OCI-LY3 (cell line): ENCODE results near the gene TPSD1.

Experiments
- H2AFZ ChIP-seq: fragments of 200-600, 300-600 bp; shearing (Covaris generic); 2 replicates; pipeline ENCODE4 v1.6.0; 2014; ENCODE audit warnings: antibody characterized with exemption, low read depth, low read length
- H3K27ac ChIP-seq: fragments of 200-600, 300-600 bp; sonication (generic); 2 replicates; pipeline ENCODE4 v1.5.1; 2014; ENCODE audit warnings: mild to moderate bottlenecking, low read length, moderate library complexity, mixed read lengths
- H3K27me3 ChIP-seq: fragments of 200-600, 300-600 bp; sonication (generic); 2 replicates; pipeline ENCODE4 v1.6.1; 2014; ENCODE audit warnings: low read depth, low read length, mixed read lengths
- H3K36me3 ChIP-seq: fragments of 200-600, 300-600 bp; sonication (generic); replicated peaks from 2 replicates; pipeline ENCODE3; 2014; ENCODE audit warnings: low read depth, low read length, mixed read lengths
- H3K4me1 ChIP-seq: fragments of 300-600, 200-600 bp; sonication (generic); 2 replicates; pipeline ENCODE4 v1.6.1; 2014; ENCODE audit warnings: low read length, mixed read lengths
- H3K4me2 ChIP-seq: fragments of 200-600, 300-600 bp; sonication (generic); 2 replicates; pipeline ENCODE4 v1.6.1; 2014; ENCODE audit warnings: low read length, mixed read lengths
- H3K4me3 ChIP-seq: fragments of 300-600, 200-600 bp; sonication (generic); 2 replicates; pipeline ENCODE4 v1.5.1; 2014; ENCODE audit warnings: antibody characterized with exemption, mild to moderate bottlenecking, low read length, moderate library complexity
- H3K79me2 ChIP-seq: fragments of 300-600, 200-600 bp; shearing (Covaris generic); 2 replicates; pipeline ENCODE4 v1.6.1; 2014; ENCODE audit warnings: mild to moderate bottlenecking, low read length, mixed read lengths
- H3K9ac ChIP-seq: fragments of 300-600, 200-600 bp; shearing (Covaris generic); 2 replicates; pipeline ENCODE4 v1.6.0; 2014; ENCODE audit warnings: mild to moderate bottlenecking, low read length, moderate library complexity
- H3K9me3 ChIP-seq: fragments of 200-600, 300-600 bp; shearing (Covaris generic); 2 replicates; pipeline ENCODE4 v1.6.1; 2014; ENCODE audit warnings: low read length, mixed read lengths; ENCODE audit not compliant: insufficient read depth
- H4K20me1 ChIP-seq: fragments of 200-600, 300-600 bp; sonication (generic); 2 replicates; pipeline ENCODE4 v1.6.1; 2016; ENCODE audit warnings: low read length, mixed read lengths; ENCODE audit not compliant: insufficient read depth
- EZH2phosphoT487 ChIP-seq: fragments of 200-600 bp; shearing (Covaris generic); IDR thresholded peaks from 2 replicates; pipeline ENCODE4 v1.6.1; 2018; ENCODE audit warnings: antibody characterized with exemption, mixed run types, low read depth
- TF ChIP-seq, protein P1 (sequence below): fragments of 200-600, 300-600 bp; sonication (generic); IDR thresholded peaks from 2 replicates; pipeline ENCODE4 v1.5.1; 2014; ENCODE audit warnings: antibody characterized with exemption, low read length, low read depth

The TPSD1 gene

DNA sequence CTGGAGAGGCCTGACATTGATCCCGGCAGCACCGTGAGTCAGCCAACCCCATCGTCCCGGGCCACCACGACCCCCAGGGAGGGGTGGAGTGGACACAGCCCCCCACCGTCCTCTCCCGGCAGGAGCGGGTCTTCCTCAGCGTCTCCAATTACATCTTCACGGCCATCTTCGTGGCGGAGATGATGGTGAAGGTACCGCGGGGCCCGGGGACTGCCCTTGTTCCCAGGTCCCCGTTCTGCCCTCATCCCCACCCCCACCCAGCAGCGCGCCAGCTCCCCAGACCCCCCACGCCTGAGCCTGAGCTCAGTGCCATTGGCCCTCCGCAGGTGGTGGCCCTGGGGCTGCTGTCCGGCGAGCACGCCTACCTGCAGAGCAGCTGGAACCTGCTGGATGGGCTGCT is 45.4 kb upstream of the TPSD1 start:
- Histone ChIP-seq H2AFZ (no peak overlapping the region), H3K27me3 (no peaks in the 10 kb centered on the region), H3K27ac (no peak overlapping the region), H3K36me3 (no peaks in the 10 kb centered on the region), H3K4me3 (no peak overlapping the region), H4K20me1 (no peaks in the 10 kb centered on the region), H3K79me2 (no peaks in the 10 kb centered on the region), H3K9ac (no peak overlapping the region), H3K9me3 (no peaks in the 10 kb centered on the region), H3K4me2 (no peak overlapping the region), H3K4me1 (no peaks in the 10 kb centered on the region)
- TF ChIP-seq, protein P1, sequence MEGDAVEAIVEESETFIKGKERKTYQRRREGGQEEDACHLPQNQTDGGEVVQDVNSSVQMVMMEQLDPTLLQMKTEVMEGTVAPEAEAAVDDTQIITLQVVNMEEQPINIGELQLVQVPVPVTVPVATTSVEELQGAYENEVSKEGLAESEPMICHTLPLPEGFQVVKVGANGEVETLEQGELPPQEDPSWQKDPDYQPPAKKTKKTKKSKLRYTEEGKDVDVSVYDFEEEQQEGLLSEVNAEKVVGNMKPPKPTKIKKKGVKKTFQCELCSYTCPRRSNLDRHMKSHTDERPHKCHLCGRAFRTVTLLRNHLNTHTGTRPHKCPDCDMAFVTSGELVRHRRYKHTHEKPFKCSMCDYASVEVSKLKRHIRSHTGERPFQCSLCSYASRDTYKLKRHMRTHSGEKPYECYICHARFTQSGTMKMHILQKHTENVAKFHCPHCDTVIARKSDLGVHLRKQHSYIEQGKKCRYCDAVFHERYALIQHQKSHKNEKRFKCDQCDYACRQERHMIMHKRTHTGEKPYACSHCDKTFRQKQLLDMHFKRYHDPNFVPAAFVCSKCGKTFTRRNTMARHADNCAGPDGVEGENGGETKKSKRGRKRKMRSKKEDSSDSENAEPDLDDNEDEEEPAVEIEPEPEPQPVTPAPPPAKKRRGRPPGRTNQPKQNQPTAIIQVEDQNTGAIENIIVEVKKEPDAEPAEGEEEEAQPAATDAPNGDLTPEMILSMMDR, result no peak
- no peak for TF ChIP-seq EZH2phosphoT487

DNA sequence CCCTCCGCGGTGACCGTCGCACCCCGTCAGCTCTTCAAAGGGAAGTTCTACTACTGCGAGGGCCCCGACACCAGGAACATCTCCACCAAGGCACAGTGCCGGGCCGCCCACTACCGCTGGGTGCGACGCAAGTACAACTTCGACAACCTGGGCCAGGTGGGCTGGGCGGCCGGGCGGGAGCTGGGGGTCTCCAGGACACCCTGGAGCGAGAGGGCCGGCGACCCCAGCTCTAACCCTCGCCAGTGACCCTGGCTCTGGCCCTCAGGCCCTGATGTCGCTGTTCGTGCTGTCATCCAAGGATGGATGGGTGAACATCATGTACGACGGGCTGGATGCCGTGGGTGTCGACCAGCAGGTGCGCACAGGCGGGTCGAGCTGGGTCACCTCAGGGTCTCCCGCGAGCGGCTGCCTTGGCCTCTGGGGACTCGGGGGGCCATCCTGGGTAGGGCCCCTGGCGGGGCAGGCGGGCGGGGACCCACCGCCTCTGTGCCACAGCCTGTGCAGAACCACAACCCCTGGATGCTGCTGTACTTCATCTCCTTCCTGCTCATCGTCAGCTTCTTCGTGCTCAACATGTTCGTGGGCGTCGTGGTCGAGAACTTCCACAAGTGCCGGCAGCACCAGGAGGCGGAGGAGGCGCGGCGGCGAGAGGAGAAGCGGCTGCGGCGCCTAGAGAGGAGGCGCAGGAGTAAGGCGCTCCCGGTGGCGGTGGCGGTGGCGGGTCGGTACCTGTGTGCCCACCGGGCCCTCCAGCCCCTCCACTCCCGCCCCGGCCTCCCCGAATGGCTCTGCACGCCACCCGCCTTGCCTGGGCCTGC is 44.2 kb upstream of the TPSD1 start:
- Histone ChIP-seq H3K9me3 (no peaks in the 10 kb centered on the region), H3K27me3 (no peaks in the 10 kb centered on the region), H3K9ac (no peak overlapping the region), H3K79me2 (no peaks in the 10 kb centered on the region), H3K27ac (no peak overlapping the region), H3K4me3 (no peak overlapping the region), H2AFZ (no peak overlapping the region), H3K36me3 (no peaks in the 10 kb centered on the region), H3K4me2 (no peak overlapping the region), H3K4me1 (no peaks in the 10 kb centered on the region), H4K20me1 (no peaks in the 10 kb centered on the region)
- TF ChIP-seq, protein P1, result no peak
- TF ChIP-seq EZH2phosphoT487, result no peak

DNA sequence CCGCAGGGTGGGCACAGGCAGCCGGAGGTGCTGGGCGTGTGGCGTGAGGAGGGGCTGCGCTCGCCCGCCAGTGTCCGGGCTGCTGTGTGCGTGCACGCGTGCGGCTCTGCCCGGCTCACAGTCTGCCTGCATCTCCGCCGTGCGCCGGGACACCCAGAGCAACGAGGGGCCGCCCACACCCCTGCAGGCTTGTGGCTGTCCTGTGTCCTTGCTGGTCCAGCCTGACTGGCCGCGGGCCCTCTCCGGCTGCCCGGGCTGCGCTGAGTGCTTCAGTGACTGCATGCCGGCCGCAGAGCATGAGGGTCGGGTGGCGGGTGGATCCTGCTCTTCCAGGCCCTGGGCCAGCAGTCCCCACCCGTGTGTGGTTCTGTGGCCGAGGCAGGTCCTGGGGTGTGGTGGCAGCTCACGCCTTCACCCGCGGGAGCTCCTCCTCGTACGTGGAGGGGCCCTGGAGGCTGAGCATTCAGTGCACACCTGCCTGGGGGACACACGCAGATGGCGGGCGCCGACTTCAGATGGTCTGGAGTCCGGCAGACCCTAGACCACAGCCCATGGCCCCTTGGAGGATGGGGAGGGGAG is 43.2 kb upstream of the TPSD1 start:
- Histone ChIP-seq H2AFZ (no peak overlapping the region), H3K9ac (no peak overlapping the region), H3K4me1 (no peaks in the 10 kb centered on the region), H3K9me3 (no peaks in the 10 kb centered on the region), H3K4me3 (no peak overlapping the region), H3K27ac (no peak overlapping the region), H4K20me1 (no peaks in the 10 kb centered on the region), H3K36me3 (no peaks in the 10 kb centered on the region), H3K79me2 (no peaks in the 10 kb centered on the region), H3K27me3 (no peaks in the 10 kb centered on the region), H3K4me2 (no peak overlapping the region)
- TF ChIP-seq, protein P1, result no peak
- TF ChIP-seq EZH2phosphoT487, result no peak

DNA sequence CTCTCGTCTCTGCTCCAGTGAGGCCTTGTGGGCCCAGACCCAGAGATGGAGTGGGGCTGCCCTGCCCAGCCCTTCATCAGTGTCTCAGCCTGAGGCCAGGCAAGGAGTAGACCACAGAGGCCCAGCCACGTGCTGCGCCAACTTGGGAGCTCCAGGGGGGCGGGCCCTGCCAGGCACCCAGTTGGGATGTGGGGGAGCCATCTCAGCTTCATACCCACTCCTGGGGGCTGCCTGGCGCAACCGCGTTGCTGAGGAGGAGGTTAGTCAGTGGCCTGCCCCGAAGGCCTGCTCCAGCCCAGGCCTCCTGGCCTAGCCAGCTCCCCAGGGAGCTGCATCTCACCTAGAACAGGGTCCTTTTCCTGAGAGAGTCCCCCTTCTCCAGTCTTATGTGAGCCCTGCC is 42.6 kb upstream of the TPSD1 start:
- Histone ChIP-seq H3K9me3 (no peaks in the 10 kb centered on the region), H3K79me2 (no peaks in the 10 kb centered on the region), H3K4me2 (no peak overlapping the region), H4K20me1 (no peaks in the 10 kb centered on the region), H3K4me1 (no peaks in the 10 kb centered on the region), H3K4me3 (no peak overlapping the region), H2AFZ (no peak overlapping the region), H3K27me3 (no peaks in the 10 kb centered on the region), H3K36me3 (no peaks in the 10 kb centered on the region), H3K27ac (no peak overlapping the region), H3K9ac (no peak overlapping the region)
- TF ChIP-seq, protein P1, result no peak
- TF ChIP-seq EZH2phosphoT487, result no peak
